GM18861 (cell line): ENCODE measurements around the gene ADPRH.
A peak's percentile ranks its signal among the peaks of the same experiment; 100 is the strongest.

Experiments
- ATAC-seq: cut with Tn5 transposase; IDR thresholded peaks from one replicate; pipeline ENCODE4 v1.9.1; 2021; ENCODE audit not compliant: unreplicated experiment

The ADPRH gene

GRCh38 chr3:119595639-119596334 lies 16.5 kb downstream of the ADPRH start:
- ATAC-seq: no peak

GRCh38 chr3:119596398-119596797 lies 17.1 kb downstream of the ADPRH start:
- ATAC-seq: no peak

- peak; percentile 8 for ATAC-seq
Observed at GRCh38 chr3:119597548-119598288, 18.4 kb downstream of the ADPRH start, which contains the start of gene PLA1A. PLA1A (plus strand) TSS chr3:119597885; CDS start chr3:119597914, 29 bp downstream.

DNA sequence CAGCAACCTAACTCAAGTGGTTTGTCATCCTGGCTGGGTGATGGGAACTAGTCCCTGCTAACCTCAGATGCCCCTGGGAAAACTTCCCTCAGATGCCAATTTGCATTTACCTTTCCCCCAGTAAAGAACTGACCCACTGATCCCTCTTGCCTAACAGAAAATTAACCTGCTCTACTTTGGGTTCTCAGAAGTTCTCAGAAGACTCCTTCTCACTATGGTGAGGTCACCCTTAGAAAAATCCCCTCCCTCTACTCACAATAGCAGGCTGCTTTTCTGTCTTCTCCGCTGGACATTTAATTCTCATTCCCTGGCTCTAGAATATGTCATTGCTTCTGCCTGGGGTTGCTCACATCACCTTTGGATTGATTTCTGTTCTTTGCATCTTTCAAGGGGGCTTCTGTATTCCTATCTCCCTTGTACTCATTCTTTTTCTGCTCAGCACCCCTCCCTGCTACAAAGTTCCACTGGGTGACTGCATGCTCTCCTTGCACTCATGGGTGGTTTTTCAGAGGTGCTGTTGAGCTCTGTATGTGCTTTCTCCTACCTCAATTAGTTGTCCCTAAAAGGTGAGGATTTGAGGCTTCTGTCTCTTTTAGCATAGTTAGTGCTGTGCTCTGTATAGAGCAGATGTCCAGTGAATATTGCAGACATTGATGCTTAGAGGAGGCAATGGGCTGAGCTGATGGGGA lies 19.3 kb downstream of the ADPRH start:
- ATAC-seq: peak; percentile 44

GRCh38 chr3:119599558-119600174 lies 20.4 kb downstream of the ADPRH start:
- ATAC-seq: no peak

DNA sequence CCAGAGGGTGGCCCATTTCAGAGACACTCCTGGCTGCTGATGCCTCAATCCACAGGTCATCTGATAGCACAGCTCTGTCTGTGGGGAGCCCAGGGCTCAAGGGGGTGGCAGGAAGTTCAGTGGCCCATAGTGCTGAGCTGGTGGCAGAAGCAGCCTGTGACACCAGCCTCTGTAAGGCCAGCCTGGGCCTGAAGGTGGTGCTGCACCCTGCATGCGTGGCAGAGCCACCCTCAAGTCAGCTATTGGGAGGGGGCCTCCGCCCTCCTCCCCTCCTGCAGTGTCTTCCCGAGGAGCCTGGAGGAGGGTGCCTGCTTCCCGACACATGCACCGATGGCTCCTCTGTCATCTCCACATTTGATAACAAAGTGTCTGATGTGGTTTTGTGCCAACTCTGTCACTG lies 21.4 kb downstream of the ADPRH start:
- peak; percentile 63 for ATAC-seq

DNA sequence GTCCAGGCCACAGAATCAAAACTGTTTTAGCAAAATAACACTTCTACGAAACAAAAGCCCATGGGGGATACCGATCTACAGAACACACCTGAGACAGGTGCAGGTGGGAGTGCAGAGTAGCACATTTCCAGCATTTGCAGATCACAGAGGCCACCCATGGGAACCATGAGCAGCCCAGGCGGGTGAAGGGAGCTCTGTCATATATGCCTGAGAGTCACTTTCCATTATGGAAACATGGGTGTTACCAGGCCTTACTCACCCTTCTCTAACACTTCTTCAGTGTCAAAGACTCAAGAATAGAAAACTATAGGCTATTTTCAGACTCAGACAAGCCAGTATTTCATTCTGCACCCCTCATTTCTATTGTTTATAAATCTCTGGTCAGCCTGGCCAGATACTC lies 21.9 kb downstream of the ADPRH start:
- ATAC-seq: no peak

- no peak for ATAC-seq
Observed at GRCh38 chr3:119602676-119603075, 23.4 kb downstream of the ADPRH start.

GRCh38 chr3:119604878-119605277 lies 25.6 kb downstream of the ADPRH start:
- no peak for ATAC-seq

DNA sequence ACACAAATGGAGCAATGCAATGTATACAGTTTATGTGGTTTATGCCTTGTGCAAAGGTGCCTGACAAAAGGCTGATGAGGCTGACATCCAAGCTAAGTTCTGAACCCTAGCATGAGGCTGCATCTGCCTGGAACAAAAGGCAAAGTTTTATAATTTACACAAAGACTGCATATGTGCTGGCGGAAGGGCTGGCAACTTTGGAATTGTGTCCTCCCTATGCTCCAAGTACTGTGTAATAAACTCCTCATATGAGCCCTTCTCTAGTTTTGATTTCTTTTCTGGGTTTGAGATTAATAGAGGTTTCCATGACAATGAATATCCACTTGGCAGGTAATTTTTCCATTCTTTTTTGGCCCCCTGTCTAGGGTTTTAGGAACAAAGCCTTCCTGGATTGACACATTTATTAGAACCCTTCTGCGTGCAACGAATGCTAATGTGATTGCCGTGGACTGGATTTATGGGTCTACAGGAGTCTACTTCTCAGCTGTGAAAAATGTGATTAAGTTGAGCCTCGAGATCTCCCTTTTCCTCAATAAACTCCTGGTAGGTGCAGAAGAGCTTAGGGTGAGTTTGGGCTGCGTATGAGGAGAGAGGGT lies 29.2 kb downstream of the ADPRH start:
- ATAC-seq: no peak

DNA sequence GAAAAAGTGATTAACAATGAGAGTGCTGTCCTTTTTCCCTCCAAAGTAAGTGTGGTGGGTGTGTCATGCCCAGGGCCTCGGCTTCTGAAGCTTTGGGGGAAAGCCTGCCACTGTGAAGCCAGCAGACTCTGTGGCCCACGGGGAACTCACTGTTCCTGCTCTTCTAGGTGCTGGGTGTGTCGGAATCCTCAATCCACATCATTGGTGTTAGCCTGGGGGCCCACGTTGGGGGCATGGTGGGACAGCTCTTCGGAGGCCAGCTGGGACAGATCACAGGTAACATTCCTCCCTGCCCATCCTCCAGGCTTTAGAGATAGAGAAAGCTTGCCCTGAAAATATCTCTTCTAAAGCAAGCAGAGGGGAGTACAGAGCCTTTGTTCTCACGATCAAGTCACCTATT lies 30.0 kb downstream of the ADPRH start:
- ATAC-seq: no peak

DNA sequence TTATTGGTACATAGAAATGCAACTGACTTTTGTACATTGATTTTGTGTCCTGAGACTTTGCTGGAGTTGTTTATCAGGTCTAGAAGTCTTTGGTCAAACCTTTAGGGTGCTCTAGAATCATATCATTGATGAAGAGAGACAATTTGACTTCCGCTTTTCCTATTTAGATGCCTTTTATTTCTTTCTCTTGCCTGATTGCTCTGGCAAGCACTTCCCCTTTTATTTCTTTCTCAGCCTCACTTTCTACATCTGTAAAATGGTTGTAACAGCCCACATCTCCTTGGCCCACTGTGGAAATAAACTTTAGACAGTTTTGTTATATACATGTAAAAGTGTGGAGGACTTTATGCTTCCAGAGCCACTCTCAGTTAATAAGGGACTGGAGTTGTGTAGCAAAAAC lies 32.4 kb downstream of the ADPRH start:
- ATAC-seq: no peak

- no peak for ATAC-seq
Observed at GRCh38 chr3:119613201-119613600, 33.9 kb downstream of the ADPRH start.

DNA sequence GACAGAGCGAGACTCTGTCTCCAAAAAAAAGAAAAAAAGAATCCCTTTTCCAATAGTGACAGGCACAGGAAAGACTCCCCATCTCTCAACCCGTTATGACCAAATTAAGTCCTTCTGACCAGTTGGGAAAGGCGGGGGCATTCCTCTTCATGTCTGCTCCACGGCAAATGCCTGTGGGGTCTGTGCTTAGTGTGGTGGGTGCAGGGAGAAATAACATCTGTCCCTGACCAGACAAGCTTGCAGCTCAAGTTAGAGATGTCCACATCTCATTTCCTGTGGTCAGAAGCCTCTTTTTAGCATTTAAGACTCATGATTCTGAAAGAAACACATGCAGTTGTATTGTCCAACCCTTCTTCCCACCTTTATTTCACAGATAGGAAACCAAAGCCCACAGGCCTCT lies 34.6 kb downstream of the ADPRH start:
- no peak for ATAC-seq

GRCh38 chr3:119616056-119616455 lies 36.8 kb downstream of the ADPRH start:
- no peak for ATAC-seq

- no peak for ATAC-seq
Observed at GRCh38 chr3:119619094-119619493, 39.8 kb downstream of the ADPRH start.

DNA sequence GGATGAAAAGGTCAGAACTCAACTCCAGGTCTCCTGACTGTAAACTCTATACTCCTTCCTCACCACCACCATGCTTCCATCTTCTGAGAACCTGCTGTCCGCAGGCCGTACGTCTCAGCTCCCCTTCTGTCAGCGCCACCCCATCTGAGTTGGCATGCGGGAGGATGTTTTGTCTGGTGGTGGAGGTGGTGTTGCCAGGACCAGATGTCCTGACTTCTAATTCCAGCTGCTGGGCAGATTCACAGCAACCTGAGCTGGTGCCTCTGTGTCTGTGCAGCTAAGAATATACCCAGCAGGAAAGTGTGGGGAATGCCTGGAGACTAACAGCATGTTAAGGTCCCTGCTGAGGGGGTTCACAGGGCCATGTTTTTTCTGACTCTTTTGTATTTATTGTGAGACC lies 41.6 kb downstream of the ADPRH start:
- ATAC-seq: no peak

DNA sequence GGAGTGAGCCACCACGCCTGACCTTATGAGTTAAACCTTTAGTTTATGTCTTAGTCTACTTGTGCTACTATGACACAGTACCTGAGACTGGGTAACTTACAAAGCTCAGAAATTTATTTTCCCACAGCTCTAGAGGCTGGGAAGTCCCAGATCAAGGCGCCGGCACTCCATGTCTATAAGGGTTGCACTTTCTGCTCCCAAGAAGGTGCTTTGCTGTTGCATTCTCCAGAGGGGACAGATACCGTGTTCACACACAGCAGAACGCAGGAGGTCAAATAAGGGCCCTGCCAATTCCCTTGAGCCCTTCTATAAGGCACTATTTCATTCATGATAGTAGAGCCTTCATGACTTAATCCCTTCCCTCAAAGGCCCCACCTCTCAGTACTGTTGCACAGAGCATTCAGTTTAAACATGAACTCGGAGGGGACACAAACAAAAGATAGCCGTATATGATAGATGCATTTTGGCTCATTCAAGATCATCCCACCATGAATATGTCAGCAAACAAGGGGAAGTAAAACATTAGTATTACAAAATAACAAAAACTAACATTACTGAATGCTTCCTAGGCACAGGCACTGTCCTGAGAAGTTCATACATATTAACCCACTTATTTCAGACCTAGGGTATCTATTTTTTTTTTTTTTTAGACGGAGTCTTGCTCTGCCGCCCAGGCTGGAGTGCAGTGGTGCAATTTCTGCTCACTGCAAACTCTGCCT lies 44.9 kb downstream of the ADPRH start:
- ATAC-seq: no peak

- no peak for ATAC-seq
Observed at GRCh38 chr3:119625451-119626153, 46.3 kb downstream of the ADPRH start.

DNA sequence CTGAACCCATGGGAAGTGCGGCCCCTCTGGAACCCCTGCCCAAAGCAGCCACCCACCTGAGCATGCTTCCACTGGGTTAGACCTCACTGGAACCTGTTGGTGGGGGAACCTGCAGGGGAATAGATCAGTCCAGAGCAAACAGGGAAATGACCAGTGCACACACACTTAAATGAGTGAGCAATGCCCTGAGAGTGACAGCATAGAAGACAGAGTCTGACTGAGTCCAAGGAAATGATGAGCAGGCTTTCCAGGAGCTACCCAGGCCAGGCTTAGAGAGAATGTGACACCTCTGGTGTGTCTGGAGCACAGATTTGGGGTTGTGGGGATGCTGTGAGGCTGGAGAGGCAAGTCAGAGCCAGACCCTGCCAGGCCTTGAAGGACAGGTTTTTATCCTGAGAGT lies 46.9 kb downstream of the ADPRH start:
- no peak for ATAC-seq
